Posterior vena cava (tissue), 2 donors: Measurements from ENCODE around the gene PTPA. TPM values are rescaled to one million over a fixed set of nuclear protein-coding genes. Genes with fewer than 3 reads are reported as not detected.
"Not testable (repeated sequence)": the region's sequence is repeated elsewhere in the genome, so short reads cannot be mapped to it uniquely, and the experiment has no call there.

Experiments
- DNase-seq: peaks from one replicate; pipeline ENCODE4 v3.0.0-alpha.2; 2020; ENCODE audit warnings: low spot score
- intact Hi-C, 2 donors: fragments of 100-400 bp; cut with DNase I; formaldehyde crosslinking; loops; one replicate each; pipeline versions ENCODE4 v1.14.1 to v1.14.2; 2022 to 2023
- total RNA-seq, 2 donors: library from RNA; stranded (reverse); fragmentation: NEBNext Ultra II Directional; extraction: Animal tissue kit (Norgen Biotek cat#: 25700); gene quantifications; one replicate each; pipeline ENCODE4 v1.2.1, GENCODE V29; 2021
- donor health status: DM: yes; HTN: yes; CAD: no.
- donor health status: DM: yes; HTN: yes; CAD: no.

Gene PTPA
- total RNA-seq, 2 donors from 2014 or later = 82.4 to 100 TPM

- intact Hi-C loops = loop anchor here (5.0 to 10.0 kb wide), 4 partner anchors 35 to 355 kb away; partner anchors contain the start of gene IER5L (in 1 of the 2)
- no peak for DNase-seq
Observed at GRCh38 chr9:129142138-129142935, 31.1 kb downstream of the PTPA start.

GRCh38 chr9:129143031-129143927, 32.1 kb downstream of the PTPA start:
- DNase-seq = peak; percentile 97
- intact Hi-C loops = loop anchor here (5.0 to 10.0 kb wide), 4 partner anchors 34 to 354 kb away; partner anchors contain the start of gene IER5L (in 1 of the 2)

DNA sequence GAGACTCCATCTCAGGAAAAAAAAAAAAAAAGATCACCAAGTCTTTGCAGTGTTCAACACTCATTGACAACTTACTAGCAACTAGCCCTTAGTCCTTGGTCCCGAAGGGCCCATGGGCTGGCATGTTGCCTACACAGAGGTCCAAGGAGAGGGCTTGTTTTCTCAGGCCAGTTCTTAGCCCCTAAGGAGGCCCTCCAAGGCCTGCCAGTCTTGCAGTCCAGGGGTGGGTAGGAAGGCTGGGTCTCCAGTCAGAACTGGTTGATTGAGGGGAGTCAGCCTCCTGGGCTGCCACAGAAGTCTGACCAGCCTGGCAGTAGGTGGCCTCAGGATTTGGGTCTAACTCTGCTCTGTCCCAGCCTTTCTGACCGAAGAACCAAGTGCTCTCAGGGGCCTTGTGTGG, 34.1 kb downstream of the PTPA start:
- DNase-seq = no peak
- intact Hi-C loops = loop anchor here in 1 of 2 donors (10.0 kb wide), 1 partner anchor 349 kb away; no protein-coding TSS in a partner anchor

DNA sequence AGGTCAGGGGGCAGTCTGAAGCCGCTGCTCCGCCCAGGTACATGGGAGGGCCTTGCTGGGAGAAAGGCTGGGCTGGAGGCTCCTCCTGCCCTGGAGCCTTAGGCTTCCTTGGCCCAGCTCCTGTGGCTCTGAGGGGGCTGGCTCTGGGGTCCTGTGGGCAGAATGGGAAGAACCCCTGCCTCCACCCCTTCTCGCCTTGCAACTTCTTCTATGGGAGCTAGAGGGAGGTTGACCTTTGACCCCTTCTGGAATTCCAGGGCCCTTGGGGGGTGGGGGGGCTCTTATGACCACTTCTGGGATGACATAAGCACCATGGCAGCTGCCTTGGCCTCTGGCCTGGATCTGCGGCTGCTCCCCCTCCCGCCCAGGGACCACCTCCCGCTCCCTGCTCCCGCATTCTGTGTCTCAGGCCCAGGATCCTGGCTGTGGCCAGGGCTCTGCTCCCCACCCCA, 34.7 kb downstream of the PTPA start:
- DNase-seq = no peak
- intact Hi-C loops = loop anchor here in 1 of 2 donors (10.0 kb wide), 1 partner anchor 349 kb away; no protein-coding TSS in a partner anchor

GRCh38 chr9:129146441-129146941, 35.3 kb downstream of the PTPA start:
- intact Hi-C loops = loop anchor here in 1 of 2 donors (10.0 kb wide), 1 partner anchor 348 kb away; no protein-coding TSS in a partner anchor
- DNase-seq = no peak

DNA sequence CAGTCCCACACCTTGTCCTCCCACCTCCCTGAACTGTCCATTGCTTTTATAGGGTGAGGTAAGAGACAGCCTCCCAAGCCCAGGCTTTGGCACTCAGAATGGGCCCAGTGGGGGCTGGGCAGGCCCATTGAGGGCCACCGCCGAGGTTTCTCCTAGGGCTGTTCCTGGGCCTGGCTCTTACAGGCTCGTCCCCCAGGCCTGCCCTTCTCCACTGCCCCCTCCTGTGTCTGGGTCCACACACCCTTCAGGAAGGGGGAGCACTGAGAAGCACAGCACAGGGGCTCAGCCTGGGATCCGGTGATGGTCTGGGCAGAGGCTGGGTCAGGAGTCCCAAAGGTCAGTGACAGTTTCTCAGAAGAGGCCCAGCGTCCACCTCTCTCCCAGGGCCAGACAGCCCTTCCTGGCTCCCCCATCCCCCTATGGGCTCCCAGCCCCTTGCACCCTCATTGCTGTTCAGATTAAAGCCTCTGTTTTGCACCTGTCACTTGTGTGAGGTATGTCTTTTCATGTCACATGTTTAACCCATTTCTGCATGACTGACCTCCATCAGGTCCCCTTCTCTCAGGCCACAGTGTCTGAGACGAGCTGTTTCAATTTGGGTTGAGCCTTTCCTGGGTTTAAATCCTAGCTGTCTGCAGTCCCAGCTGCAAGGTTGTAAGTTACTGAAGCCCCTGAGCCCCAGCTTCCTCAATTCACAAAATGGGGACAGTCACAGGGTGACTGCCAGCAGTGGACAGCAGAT, 37.4 kb downstream of the PTPA start:
- intact Hi-C loops = loop anchor here in 1 of 2 donors (10.0 kb wide), 1 partner anchor 346 kb away; no protein-coding TSS in a partner anchor
- DNase-seq = no peak

DNA sequence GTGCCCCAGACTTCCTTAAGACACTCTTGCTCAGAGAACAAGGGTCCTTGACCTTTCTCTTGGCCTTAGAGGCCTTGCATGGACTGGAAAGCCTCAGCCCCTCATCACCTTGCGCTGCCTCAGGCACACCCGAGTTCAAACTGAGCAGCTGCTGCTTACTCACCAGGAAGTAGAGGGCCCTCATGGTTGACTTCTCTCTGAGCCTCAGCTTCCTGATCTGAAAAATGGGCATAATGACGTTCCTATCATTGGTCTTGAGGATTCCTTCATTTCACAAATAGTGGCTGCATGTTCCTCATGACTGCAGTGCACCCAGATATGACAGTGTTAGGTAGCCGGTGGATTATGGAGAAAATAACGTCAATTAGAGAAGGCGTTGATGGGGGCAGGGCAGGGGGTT, 38.2 kb downstream of the PTPA start:
- intact Hi-C loops = loop anchor here in 1 of 2 donors (10.0 kb wide), 1 partner anchor 345 kb away; no protein-coding TSS in a partner anchor
- DNase-seq = no peak

DNA sequence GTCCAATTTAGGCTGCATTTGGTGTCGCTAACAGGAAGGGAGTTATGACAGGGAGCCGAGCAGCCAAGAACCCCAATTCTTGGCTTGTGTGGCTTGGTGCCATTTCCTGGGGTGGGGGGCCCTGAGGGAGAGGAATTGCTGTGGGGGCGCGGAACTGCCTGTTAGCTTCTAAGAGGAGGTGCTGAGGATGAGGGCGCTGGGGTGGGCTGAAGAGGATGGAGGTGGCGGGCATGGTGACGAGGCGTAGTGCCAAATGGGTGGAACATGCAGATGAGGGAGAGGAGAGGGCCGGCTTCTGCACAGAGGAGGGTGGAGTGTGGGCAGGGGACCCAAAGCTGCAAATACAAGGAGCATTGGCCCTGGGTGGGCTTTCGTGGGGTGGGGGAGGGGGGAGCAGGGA, 38.9 kb downstream of the PTPA start:
- intact Hi-C loops = no loop called here
- no peak for DNase-seq

DNA sequence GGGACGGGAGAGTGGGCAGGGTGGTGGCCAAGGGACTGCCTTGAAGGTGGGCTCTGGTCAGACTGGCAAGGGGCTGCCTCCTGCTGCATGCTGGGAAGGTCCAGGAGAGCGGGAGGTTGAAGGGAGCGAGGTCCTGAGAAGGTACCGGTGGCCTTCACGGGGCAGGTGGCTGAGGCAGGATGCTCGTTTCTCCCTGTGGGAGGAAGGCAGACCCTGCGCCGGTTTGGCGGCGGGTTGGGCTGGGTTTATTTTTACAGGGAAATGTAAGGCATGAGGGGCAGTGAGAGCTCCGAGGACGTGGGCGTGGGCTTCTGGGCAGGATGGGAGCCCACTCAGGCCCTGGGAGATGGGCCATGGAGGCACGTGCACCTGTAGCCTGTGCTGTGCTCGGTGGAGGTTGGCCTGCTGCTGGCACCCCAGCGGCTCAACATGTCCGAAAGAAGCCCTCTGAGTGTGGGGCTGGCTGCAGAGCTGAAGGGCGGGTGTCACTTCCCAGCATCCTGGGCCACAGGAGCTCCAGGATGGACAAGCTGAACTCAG, 39.5 kb downstream of the PTPA start:
- intact Hi-C loops = no loop called here

GRCh38 chr9:129151469-129151868, 40.3 kb downstream of the PTPA start:
- no peak for DNase-seq
- intact Hi-C loops = no loop called here

More for the DNA sequence above, 39.5 kb downstream of the PTPA start:
- no peak for DNase-seq

DNA sequence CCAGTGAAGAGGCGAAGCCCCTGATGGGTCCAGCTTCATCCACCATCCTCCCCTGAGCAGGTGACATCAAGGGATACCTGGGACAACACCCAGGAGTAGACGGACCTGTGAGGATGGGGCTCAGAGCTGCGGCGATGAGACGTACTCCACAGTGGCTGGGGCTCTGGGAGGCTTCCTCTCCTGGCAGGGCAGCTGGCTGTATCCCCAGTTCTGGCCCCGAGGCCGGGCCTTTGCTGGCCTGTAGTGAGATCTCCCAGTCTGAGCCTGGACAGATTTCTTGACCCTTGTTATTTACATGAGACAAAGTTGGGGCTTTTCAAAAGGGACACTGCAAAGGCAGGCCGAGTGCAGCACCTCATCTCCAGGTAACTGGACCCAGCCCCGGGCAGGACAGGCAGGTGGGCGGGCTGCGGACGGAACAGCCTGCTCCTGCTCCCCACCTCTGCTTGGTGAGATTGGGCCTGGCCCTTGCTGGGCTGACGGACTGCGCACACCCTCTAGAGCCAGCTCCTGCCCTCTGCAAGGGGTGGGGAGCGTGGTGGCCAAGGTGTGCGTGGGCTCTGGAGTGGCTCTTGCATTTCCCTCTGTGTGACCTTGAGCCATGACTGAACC, 43.8 kb downstream of the PTPA start:
- intact Hi-C loops = no loop called here
- DNase-seq = no peak

GRCh38 chr9:129156163-129156562, 44.9 kb downstream of the PTPA start:
- intact Hi-C loops = no loop called here
- no peak for DNase-seq

GRCh38 chr9:129160712-129161533, 49.7 kb downstream of the PTPA start:
- intact Hi-C loops = no loop called here
- DNase-seq = no peak

GRCh38 chr9:129161534-129161837, 50.3 kb downstream of the PTPA start:
- DNase-seq = no peak
- intact Hi-C loops = no loop called here

GRCh38 chr9:129162497-129163197, 51.4 kb downstream of the PTPA start:
- intact Hi-C loops = no loop called here
- no peak for DNase-seq

DNA sequence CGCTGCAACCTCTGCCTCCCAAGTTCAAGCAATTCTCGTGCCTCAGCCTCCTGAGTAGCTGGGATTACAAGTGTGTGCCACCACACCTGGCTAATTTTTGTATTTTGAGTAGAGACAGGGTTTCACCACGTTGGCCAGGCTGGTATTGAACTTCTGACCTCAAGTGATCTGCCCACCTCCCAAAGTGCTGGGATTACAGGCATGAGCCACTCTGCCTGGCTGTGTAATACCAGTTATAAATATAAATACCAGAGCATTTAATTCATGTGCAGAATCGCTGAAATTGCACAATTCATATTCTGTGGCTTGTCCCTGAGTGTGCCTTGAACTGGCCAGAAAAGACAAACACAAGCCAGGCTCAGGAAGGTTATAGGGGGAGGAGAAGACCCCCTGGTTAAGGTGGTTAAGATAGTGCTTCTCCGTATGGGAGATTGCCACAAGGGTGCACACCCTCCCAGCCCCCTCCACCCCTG, 52.0 kb downstream of the PTPA start:
- intact Hi-C loops = not testable (repeated sequence)

DNA sequence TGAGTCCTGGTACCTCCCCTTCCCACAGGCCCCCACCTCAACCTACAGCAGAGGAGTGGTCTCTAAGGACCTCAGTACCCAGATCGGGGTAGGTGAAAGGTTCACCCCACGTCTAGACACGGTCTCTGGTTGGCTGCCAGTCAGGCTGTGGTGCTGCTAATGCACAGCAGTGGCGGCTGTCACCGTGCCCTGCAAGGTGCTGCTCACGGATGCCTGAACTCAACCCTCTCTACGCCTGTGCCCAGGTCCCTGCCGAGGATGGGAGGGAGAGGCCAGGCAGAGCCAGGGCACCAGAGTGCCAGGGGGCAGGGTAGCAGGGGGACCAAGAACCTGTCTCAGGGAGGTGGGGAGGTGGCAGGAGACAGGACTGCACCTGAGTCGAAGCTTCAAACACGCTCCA, 52.5 kb downstream of the PTPA start:
- DNase-seq = no peak
- intact Hi-C loops = no loop called here

More for the DNA sequence above, 52.0 kb downstream of the PTPA start:
- DNase-seq = not testable (repeated sequence)
